ENCODE measurements around the gene CELA3B.
A peak's percentile ranks its signal among the peaks of the same experiment; 100 is the strongest.

GRCh38 chr1:21956720-21957552 is 19.9 kb upstream of the CELA3B start:
- TF ChIP-seq CTCF (IDR thresholded peaks at IDR 0.05) (no peak), POLR2A (IDR thresholded peaks at IDR 0.05) (peak in 2 of 3 donors; percentile 32 to 57)

Data from body of pancreas (tissue), 4 donors.